LNCAP (cell line): ENCODE results near the gene MRPL18.

Source experiments
- TF ChIP-seq, protein P1 (sequence below): fragments of 450-650 bp; IDR thresholded peaks from 2 replicates; pipeline ENCODE4 v1.5.1; 2017; ENCODE audit warnings: mild to moderate bottlenecking

MRPL18 gene

DNA sequence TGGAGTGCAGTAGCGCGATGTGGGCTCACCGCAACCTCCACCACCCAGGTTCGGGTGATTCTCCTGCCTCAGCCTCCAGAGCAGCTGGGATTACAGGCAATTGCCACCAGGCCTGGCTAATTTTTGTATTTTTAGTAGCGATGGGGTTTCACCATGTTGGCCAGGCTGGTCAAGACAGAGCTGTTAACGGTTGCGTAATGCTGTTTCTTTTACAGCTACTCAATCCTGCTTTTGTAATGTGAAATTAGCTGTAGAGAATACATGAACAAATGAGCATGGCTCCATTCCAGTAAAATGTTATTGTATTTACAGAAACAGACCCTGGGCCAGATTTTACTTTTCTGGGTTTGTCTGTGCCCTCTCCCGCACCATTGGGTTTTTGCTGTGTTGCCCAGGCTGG lies 11.7 kb downstream of the MRPL18 start:
- TF ChIP-seq, protein P1, sequence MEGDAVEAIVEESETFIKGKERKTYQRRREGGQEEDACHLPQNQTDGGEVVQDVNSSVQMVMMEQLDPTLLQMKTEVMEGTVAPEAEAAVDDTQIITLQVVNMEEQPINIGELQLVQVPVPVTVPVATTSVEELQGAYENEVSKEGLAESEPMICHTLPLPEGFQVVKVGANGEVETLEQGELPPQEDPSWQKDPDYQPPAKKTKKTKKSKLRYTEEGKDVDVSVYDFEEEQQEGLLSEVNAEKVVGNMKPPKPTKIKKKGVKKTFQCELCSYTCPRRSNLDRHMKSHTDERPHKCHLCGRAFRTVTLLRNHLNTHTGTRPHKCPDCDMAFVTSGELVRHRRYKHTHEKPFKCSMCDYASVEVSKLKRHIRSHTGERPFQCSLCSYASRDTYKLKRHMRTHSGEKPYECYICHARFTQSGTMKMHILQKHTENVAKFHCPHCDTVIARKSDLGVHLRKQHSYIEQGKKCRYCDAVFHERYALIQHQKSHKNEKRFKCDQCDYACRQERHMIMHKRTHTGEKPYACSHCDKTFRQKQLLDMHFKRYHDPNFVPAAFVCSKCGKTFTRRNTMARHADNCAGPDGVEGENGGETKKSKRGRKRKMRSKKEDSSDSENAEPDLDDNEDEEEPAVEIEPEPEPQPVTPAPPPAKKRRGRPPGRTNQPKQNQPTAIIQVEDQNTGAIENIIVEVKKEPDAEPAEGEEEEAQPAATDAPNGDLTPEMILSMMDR = no peak

DNA sequence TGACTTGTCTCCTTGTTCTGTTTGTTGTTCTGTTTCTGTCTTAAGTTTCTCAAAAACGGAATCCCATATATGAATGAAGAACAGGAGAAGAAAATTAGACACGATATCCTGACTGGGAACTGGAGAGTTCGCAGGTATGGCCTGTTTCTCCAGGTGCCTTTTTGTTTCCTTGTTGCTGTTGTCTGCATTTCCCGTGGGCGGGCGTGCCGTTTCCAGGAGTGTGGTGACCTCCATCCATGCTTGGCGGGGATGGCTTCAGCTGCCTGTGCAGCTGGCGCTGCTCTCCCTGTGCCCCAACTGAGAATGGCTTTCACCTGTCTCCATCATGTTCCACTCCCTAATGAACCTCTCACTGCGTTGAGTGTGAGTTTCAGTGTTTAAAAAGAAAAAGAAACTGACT lies 14.2 kb downstream of the MRPL18 start:
- TF ChIP-seq, protein P1 = no peak

DNA sequence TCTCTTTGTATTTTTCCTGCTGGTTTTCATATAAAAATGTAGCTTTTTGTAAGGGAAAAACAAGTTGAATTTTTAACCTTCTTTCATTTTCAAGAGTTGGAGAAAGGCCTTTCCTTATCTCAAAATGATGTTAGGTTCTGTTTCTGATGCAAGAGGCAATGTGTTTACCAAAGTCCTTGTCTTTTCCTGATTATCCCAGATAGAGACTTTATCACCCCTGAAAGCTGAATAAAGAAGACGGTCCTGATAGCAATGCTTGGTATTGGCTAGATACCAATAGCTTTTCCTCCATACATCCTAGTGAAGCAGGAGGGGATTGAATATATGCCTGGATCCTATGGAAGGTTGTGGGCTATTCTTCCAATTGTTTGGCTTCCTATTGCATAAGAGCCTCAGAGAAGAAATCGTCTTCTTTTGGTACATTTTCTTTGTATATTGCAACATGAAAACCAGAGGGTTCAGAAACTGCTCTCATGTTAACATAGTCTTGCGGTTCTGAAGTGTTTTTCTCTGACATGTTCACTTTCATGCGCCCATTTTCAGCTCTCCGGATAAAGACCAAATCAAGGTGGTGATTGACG lies 15.3 kb downstream of the MRPL18 start:
- TF ChIP-seq, protein P1 = no peak

DNA sequence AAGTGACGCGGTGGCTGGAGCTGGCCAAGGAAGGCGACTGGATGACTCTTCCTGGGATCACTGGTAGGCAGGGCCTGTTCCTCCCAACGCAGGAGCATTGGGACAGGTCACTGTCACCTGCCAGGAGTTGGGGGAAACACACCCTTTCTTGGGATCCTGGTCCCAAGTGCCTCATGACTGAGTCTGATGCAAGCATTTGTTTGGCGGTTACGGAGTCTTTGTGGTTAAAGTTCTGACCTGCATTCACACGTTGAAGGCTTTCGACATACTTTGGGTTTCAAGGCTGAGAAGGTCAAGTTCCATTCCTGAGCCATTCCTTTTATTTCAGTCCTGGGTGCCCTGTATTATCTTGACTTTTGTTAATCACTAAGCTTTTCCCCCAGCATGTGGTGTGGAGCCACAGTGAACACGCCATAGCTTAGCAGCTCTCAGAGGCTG lies 15.8 kb downstream of the MRPL18 start:
- TF ChIP-seq, protein P1 = no peak

DNA sequence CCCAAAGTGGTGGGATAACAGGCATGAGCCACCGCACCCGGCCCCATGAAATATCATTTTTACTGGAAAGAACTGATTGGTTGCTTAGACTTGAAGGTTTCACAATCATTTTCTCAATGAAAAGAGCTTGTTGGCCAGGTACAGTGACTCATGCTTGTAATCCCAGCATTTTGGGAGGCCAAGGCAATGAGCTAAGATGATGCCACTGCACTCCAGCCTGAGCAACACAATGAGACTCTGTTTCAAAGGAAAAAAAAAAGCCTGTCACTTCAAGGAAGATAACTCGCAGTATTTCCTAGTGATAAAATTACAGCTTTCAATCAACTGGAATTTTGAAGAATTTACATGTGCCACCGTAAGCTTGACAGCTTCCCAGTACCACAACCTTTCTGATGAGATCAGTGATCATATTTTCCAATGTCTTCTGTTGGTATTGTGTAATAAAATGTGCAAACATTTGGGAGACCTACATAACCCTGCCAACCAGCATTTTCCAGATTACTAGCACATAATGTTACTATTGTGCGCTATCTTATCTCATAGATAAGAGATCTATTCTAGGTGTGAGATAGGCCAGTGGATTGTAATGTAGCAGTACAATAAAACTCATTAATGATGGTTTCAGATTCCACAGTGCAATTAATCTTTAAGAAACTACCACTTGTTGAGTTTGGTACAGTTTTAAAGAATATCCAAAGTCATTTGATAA lies 17.0 kb downstream of the MRPL18 start:
- TF ChIP-seq, protein P1 = no peak

DNA sequence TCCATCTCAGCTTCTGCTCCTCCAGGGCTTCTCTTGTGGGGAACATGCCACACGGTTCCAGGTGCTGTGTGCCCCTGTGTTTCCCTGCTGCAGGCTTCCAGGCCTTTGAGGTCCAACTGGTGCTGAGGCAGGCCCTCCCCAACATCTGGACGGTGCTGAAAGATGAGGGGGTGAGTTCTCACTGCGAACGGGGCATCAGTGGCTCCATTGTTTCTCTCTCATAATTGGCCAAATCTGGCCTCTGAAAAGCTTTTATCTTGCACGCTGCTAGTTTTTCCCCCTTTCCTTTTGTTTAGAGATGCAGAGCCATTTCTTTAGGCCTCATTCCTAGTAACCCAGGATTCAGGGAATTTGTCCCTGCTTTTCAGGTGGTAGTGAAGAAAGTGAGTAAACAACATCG lies 18.4 kb downstream of the MRPL18 start:
- TF ChIP-seq, protein P1 = no peak

DNA sequence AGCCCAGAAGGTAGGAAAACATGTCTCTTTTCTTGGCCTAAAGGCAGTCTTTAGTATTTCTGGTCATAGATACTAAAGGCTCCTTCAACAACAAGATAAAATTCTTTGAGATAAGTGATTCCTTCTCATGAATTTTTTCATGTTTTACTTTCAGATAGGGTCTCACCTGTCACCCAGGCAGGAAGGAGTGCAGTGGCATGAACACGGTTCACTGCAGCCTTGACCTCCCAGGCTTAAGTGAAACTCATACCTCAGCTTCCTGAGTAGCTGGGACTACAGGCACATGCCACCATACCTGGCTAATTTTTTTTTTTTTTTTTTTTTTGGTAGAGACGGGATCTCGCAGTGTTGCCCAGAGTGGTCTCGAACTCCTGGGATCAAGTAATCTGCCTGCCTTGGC lies 18.9 kb downstream of the MRPL18 start:
- TF ChIP-seq, protein P1 = no peak

DNA sequence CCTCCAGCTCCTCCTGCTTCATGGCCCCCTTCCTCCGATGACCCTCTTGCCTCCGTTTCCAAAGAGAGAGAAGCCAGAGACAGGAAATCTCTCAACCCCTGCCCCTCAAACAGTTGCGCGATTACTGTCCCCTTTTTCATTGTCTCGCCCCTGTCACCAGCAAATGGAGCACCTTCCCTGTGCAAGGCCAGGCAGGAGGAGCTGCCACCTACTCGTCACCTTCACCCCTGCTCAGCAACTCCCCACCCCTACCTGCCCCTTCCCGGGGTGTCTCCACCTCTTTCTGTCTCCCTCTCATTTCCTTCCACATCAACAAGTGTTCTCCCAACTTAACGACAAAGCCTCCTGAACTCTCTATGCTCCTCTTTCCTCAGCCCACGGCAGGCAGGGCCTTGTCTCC lies 23.5 kb downstream of the MRPL18 start:
- TF ChIP-seq, protein P1 = no peak
